Glutamatergic neuron (in vitro differentiated cells): ENCODE results near the gene NKX1-1. TPM values are rescaled to one million over a fixed set of nuclear protein-coding genes. Genes with fewer than 3 reads are reported as not detected.

Experiments
- DNase-seq: peaks from one replicate; pipeline ENCODE4 v3.0.0; 2022
- H3K27ac Mint-ChIP-seq: one replicate; pipeline ENCODE4 v1.8.0; 2020; ENCODE audit warnings: mild to moderate bottlenecking, mixed read lengths, inconsistent platforms; ENCODE audit not compliant: unreplicated experiment
- H3K27me3 Mint-ChIP-seq: one replicate; pipeline ENCODE4 v1.8.0; 2020; ENCODE audit warnings: mild to moderate bottlenecking, moderate library complexity, mixed read lengths, inconsistent platforms; ENCODE audit not compliant: unreplicated experiment
- H3K36me3 Mint-ChIP-seq: one replicate; pipeline ENCODE4 v1.8.0; 2020; ENCODE audit warnings: mild to moderate bottlenecking, mixed read lengths, inconsistent platforms; ENCODE audit not compliant: unreplicated experiment
- H3K4me1 Mint-ChIP-seq: one replicate; pipeline ENCODE4 v1.8.0; 2020; ENCODE audit warnings: mild to moderate bottlenecking, low read depth, mixed read lengths, inconsistent platforms; ENCODE audit not compliant: unreplicated experiment
- H3K4me3 Mint-ChIP-seq: one replicate; pipeline ENCODE4 v1.8.0; 2020; ENCODE audit warnings: mild to moderate bottlenecking, mixed read lengths, inconsistent platforms; ENCODE audit not compliant: unreplicated experiment
- H3K9me3 Mint-ChIP-seq: one replicate; pipeline ENCODE4 v1.8.0; 2020; ENCODE audit warnings: mild to moderate bottlenecking, moderate library complexity, mixed read lengths, inconsistent platforms; ENCODE audit not compliant: unreplicated experiment
- CTCF ChIP-seq: fragments of 200-600 bp; sonication (generic); IDR thresholded peaks from one replicate; pipeline ENCODE4 v1.5.0; 2021; ENCODE audit not compliant: partially characterized antibody, unreplicated experiment
- total RNA-seq: library from RNA; stranded (reverse); fragmentation: NEBNext Ultra II Directional; extraction: Animal tissue kit (Norgen Biotek cat#: 25700); gene quantifications from one replicate; pipeline ENCODE4 v1.2.1, GENCODE V29; 2021; ENCODE audit not compliant: unreplicated experiment

The NKX1-1 gene
- total RNA-seq, 1 donor from 2014 or later, result not detected

GRCh38 chr4:1353186-1354055 is 52.8 kb downstream of the NKX1-1 start:
- peaks cover 12% of the 10 kb centered on the region for H3K4me1 Mint-ChIP-seq
- DNase-seq, result no peak
- no peak overlapping the region for H3K4me3 Mint-ChIP-seq
- TF ChIP-seq CTCF, result no peak
- H3K9me3 Mint-ChIP-seq, result peaks cover 2% of the 10 kb centered on the region
- H3K27ac Mint-ChIP-seq, result no peak overlapping the region
- H3K36me3 Mint-ChIP-seq, result peaks cover 8% of the 10 kb centered on the region
- peaks cover 7% of the 10 kb centered on the region for H3K27me3 Mint-ChIP-seq

Other genes starting within 250 kb of the NKX1-1 start
- gene SPON2, start 233.9 kb downstream of the NKX1-1 start, total RNA-seq, result 769 TPM
- 302 TPM for gene CTBP1, start 157.3 kb downstream of the NKX1-1 start, total RNA-seq
- 77.2 TPM for gene MAEA, start 116.6 kb downstream of the NKX1-1 start, total RNA-seq
- gene UVSSA, start 59.2 kb downstream of the NKX1-1 start, total RNA-seq, result 33.9 TPM